Vein endothelial cell (primary cell): ENCODE results near the gene S1PR4. TPM values are rescaled to one million over a fixed set of nuclear protein-coding genes. Genes with fewer than 3 reads are reported as not detected.

ENCODE experiments used
- total RNA-seq: library from RNA; depleted of rRNA; stranded (reverse); fragments of >200 nt; gene quantifications from 2 replicates; pipeline ENCODE4 v1.2.3, GENCODE V29; 2012

The S1PR4 gene
- total RNA-seq, result 0.67 and 1.6 TPM in 2 replicates

DNA sequence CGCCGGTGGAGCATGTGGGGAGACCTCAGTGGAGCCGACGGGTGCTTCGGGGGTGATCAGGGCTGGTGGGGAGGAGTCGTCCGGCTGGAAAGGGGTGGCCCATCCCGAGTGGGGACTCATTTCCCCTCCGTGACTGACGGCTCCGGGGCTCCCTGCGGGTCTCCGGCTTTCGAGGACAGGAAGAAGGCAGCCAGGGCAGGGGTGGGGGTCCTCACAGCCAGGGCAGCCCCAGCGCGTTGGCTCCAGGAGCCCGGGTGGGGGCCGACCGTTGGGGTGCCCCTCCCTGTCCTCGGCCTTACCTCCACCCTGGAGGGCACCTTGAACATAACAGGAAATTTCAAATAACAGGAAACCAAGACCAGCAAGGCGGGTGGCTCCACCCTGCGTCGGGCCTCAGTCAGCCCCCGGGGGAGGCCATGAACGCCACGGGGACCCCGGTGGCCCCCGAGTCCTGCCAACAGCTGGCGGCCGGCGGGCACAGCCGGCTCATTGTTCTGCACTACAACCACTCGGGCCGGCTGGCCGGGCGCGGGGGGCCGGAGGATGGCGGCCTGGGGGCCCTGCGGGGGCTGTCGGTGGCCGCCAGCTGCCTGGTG is at the start of gene S1PR4:
TSS of gene S1PR4 (plus strand) at position 393 of the 596 bp plus-strand sequence. CDS start at position 417, 24 bp downstream.

DNA sequence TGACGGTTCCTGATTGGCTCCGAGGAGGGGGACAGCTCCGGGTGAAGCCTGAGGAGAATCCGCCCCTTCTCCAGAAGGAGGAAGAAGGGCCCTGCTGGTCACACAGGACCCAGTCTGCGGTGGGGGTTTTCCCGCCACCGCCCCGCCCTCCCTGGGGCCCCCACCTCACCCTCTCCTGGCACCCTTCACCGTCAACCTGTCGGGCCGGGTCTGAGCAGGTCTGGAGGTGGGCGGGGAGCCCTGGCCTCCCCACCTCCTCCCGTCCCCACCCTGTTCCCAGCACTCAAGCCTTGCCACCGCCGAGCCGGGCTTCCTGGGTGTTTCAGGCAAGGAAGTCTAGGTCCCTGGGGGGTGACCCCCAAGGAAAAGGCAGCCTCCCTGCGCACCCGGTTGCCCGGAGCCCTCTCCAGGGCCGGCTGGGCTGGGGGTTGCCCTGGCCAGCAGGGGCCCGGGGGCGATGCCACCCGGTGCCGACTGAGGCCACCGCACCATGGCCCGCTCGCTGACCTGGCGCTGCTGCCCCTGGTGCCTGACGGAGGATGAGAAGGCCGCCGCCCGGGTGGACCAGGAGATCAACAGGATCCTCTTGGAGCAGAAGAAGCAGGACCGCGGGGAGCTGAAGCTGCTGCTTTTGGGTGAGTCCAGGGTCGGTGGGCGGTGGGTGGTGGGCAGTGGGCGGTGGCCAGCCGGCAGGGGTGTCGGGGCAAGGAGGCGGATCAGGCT is 42.4 kb upstream of the S1PR4 start, which contains the start of gene GNA15:
TSS of gene GNA15 (plus strand) at position 73 of the 723 bp plus-strand sequence. CDS start at position 491, 418 bp downstream.

GRCh38 chr19:3185461-3186159 is 7.0 kb downstream of the S1PR4 start, which contains the start of gene NCLN:
Gene NCLN (plus strand): TSS chr19:3185930. CDS start chr19:3186031, 101 bp downstream.

GRCh38 chr19:3224346-3225168 is 46.0 kb downstream of the S1PR4 start, which contains the start of gene CELF5:
Gene CELF5 (plus strand): TSS chr19:3224661. CDS start chr19:3224740, 79 bp downstream.

Other genes starting within 250 kb of the S1PR4 start
- 5.2 and 6.2 TPM in 2 replicates for gene ZNF77, start 233.8 kb upstream of the S1PR4 start, total RNA-seq
- 1.1 and 1.6 TPM in 2 replicates for gene TLE6, start 201.2 kb upstream of the S1PR4 start, total RNA-seq
- gene TLE2, start 149.5 kb upstream of the S1PR4 start, total RNA-seq, result 13.0 and 34.6 TPM in 2 replicates
- 307 and 365 TPM in 2 replicates for gene TLE5, start 116.3 kb upstream of the S1PR4 start, total RNA-seq
- 93.8 and 126 TPM in 2 replicates for gene GNA11, start 84.4 kb upstream of the S1PR4 start, total RNA-seq
- under 0.01 TPM in 1 of 2 replicates, not detected in the other for gene GNA15, start 42.7 kb upstream of the S1PR4 start, total RNA-seq
- gene NCLN, start 7.2 kb downstream of the S1PR4 start, total RNA-seq, result 59.1 and 60.0 TPM in 2 replicates
- not detected in 2 replicates for gene CELF5, start 45.9 kb downstream of the S1PR4 start, total RNA-seq
- gene NFIC, start 187.8 kb downstream of the S1PR4 start, total RNA-seq, result 61.7 and 63.0 TPM in 2 replicates